GM12878 (cell line): Measurements from ENCODE around the gene SHISA6. TPM values are rescaled to one million over a fixed set of nuclear protein-coding genes. Genes with fewer than 3 reads are reported as not detected.

ENCODE experiments used
- ATAC-seq: fragments of 200-7000 bp; cut with Tn5 transposase; 3 replicates; pipeline ENCODE4 v1.9.1; 2020; ENCODE audit warnings: mild to moderate bottlenecking, moderate library complexity
- BruUV-seq: library from RNA; stranded (reverse); fragments of 400-500 nt; replicated peaks from 2 replicates; lab custom pipeline; 2021; lab: Mats Ljungman, UMichigan
- CTCF ChIA-PET: fragments of 300-600 bp; sonication (Branson Sonifier 250); formaldehyde crosslinking; extraction: SDS; loops from one replicate; lab custom pipeline; 2021; ENCODE audit warnings: inconsistent platforms; lab: Yijun Ruan, JAX
- POLR2A ChIA-PET: fragments of 350-600 bp; formaldehyde crosslinking; extraction: SDS; loops from one replicate; lab custom pipeline; 2021; ENCODE audit warnings: inconsistent platforms; lab: Charles Lee
- RAD21 ChIA-PET: fragments of 300-600 bp; sonication (Branson Sonifier 250); formaldehyde crosslinking; loops from one replicate; lab custom pipeline; 2023; ENCODE audit warnings: antibody characterized with exemption; ENCODE audit not compliant: unreplicated experiment; lab: Charles Lee
- SMC1A ChIA-PET: fragments of 300-600 bp; sonication (Branson Sonifier 250); formaldehyde crosslinking; loops from one replicate; lab custom pipeline; 2023; ENCODE audit not compliant: unreplicated experiment, uncharacterized antibody; lab: Charles Lee
- DNase-seq: peaks from one replicate; pipeline ENCODE4 v3.0.0-alpha.2; 2011; ENCODE audit warnings: low read depth, low spot score
- FAIRE-seq: peaks from 3 replicates; lab custom pipeline; 2011; peaks lifted over from hg19 to GRCh38; lab: Jason Lieb, UNC
- H2AFZ ChIP-seq: 2 replicates; pipeline ENCODE4 v1.6.0; 2011; ENCODE audit warnings: low read depth, low read length, control low read depth; ENCODE audit not compliant: control insufficient read depth
- H3K27ac ChIP-seq: 2 replicates; pipeline ENCODE4 v1.5.1; 2011; ENCODE audit warnings: control low read depth; ENCODE audit not compliant: control insufficient read depth, insufficient read depth
- H3K27me3 ChIP-seq, 2 experiments: replicated peaks in 1 of 2; 2 replicates each; pipeline versions ENCODE4 v1.6.0 to v1.6.1; 2011; ENCODE audit warnings: low read length in 1 of 2; ENCODE audit not compliant: control insufficient read depth in 2 of 2, insufficient read depth in 2 of 2
- H3K36me3 ChIP-seq, 2 experiments: 2 replicates each; pipeline ENCODE4 v1.5.1; 2011; ENCODE audit warnings: low read length in 1 of 2; ENCODE audit not compliant: control insufficient read depth in 2 of 2, insufficient read depth in 2 of 2
- H3K4me1 ChIP-seq: 2 replicates; pipeline ENCODE4 v1.6.1; 2011; ENCODE audit warnings: mild to moderate bottlenecking, low read length, moderate library complexity, mixed read lengths; ENCODE audit not compliant: control insufficient read depth, insufficient read depth
- H3K4me2 ChIP-seq: 2 replicates; pipeline ENCODE4 v1.6.0; 2011; ENCODE audit warnings: control low read depth; ENCODE audit not compliant: control insufficient read depth, insufficient read depth
- H3K4me3 ChIP-seq: fragments of 200-600 bp; sonication (generic); 2 replicates; pipeline ENCODE4 v1.5.1; 2016
- H3K79me2 ChIP-seq: 2 replicates; pipeline ENCODE4 v1.6.0; 2011; ENCODE audit warnings: low read length; ENCODE audit not compliant: control insufficient read depth, insufficient read depth
- H3K9ac ChIP-seq: 2 replicates; pipeline ENCODE4 v1.8.0; 2011; ENCODE audit warnings: low read length, control low read depth, mixed read lengths; ENCODE audit not compliant: control insufficient read depth, insufficient read depth
- H3K9me3 ChIP-seq: replicated peaks from 3 replicates; pipeline ENCODE4 v1.5.1; 2011; ENCODE audit warnings: mild to moderate bottlenecking, low read length; ENCODE audit not compliant: control insufficient read depth, insufficient read depth
- H4K20me1 ChIP-seq: 2 replicates; pipeline ENCODE4 v1.6.0; 2011; ENCODE audit not compliant: control insufficient read depth, insufficient read depth
- CBFB ChIP-seq: IDR thresholded peaks from 2 replicates; pipeline ENCODE4 v1.6.1; 2016; ENCODE audit warnings: antibody characterized with exemption, low read depth
- CEBPB ChIP-seq, 2 experiments: fragments of 150-350 bp in 1 of 2; IDR thresholded peaks; 2 replicates each; pipeline ENCODE4 v1.6.1; 2012 to 2014; ENCODE audit warnings: low read depth in 2 of 2, low read length in 2 of 2, borderline replicate concordance in 1 of 2, inconsistent platforms in 1 of 2
- FOXM1 ChIP-seq: IDR thresholded peaks from 2 replicates; pipeline ENCODE4 v1.6.1; 2012; ENCODE audit warnings: low read depth, mild to moderate bottlenecking, inconsistent platforms, low read length, moderate library complexity
- HDAC2 ChIP-seq: fragments of 200-600 bp; sonication (generic); IDR thresholded peaks from 2 replicates; pipeline ENCODE4 v1.6.1; 2017
- IKZF1 ChIP-seq: fragments of 450-650 bp; conservative IDR thresholded peaks from 2 replicates; pipeline ENCODE4 v1.6.1; 2017; ENCODE audit warnings: antibody characterized with exemption, mild to moderate bottlenecking
- KDM1A ChIP-seq: fragments of 200-600 bp; sonication (generic); IDR thresholded peaks from 2 replicates; pipeline ENCODE4 v1.6.1; 2016; ENCODE audit warnings: borderline replicate concordance
- NR2C1 ChIP-seq: fragments of 450-650 bp; IDR thresholded peaks from 2 replicates; pipeline ENCODE4 v1.6.1; 2017; ENCODE audit warnings: antibody characterized with exemption, mild to moderate bottlenecking, moderate library complexity
- POLR2AphosphoS2 ChIP-seq: IDR thresholded peaks from 2 replicates; pipeline ENCODE4 v1.6.1; 2011; ENCODE audit warnings: low read depth, mild to moderate bottlenecking, low read length, improper control_type of control experiment, moderate library complexity
- YBX1 ChIP-seq: fragments of 450-650 bp; IDR thresholded peaks from 2 replicates; pipeline ENCODE4 v1.6.1; 2016; ENCODE audit warnings: antibody characterized with exemption
- WGBS: methylation state at CpG from one replicate; pipeline ENCODE4 v1.1.6; 2016; ENCODE audit warnings: low lambda C conversion rate; ENCODE audit not compliant: insufficient replicate concordance, insufficient coverage; ENCODE audit errors: missing lambda C conversion rate; 5-methylcytosine and 5-hydroxymethylcytosine counted together
- in situ Hi-C: fragments of 300-500 bp; cut with MboI; formaldehyde crosslinking; loops from 9 replicates; pipeline ENCODE4 v1.14.3; 2018; ENCODE audit warnings: mixed read lengths
- intact Hi-C: fragments of 100-400 bp; cut with micrococcal nuclease; formaldehyde crosslinking; loops from one replicate; pipeline ENCODE4 v1.14.2; 2022; ENCODE audit not compliant: unreplicated experiment
- polyA plus RNA-seq, 11 experiments: library from polyadenylated mRNA; depleted of rRNA in 4 of 11; unstranded in 6 of 11; stranded (reverse) in 5 of 11; fragments of >200 nt; fragmentation: Nextera tagmentation in 4 of 11; fragmentation: Illumina TruSeq in 1 of 11; extraction: Ambion mirVana in 4 of 11; extraction: Trizol in 1 of 11; gene quantifications; 1 replicate in 1 of 11; 2 replicates in 10 of 11; pipeline versions ENCODE4 v1.2.1 to v1.2.3, GENCODE V29; 2011 to 2016; ENCODE audit warnings: inconsistent platforms in 2 of 11, missing spikeins in 2 of 11, low read depth in 1 of 11
- total RNA-seq, 4 experiments: library from RNA; depleted of rRNA in 3 of 4; stranded (reverse); fragments of >200 nt in 3 of 4; fragmentation: Illumina TruSeq in 1 of 4; extraction: Trizol in 1 of 4; gene quantifications; 2 replicates each; pipeline versions ENCODE4 v1.2.1 to v1.2.3, GENCODE V29; 2013 to 2021
- TF ChIP-seq, protein P1 (sequence below): fragments of 450-650 bp; IDR thresholded peaks from 2 replicates; pipeline ENCODE4 v1.6.1; 2017; ENCODE audit warnings: antibody characterized with exemption, mild to moderate bottlenecking, moderate library complexity

The SHISA6 gene
- total and polyA plus RNA-seq, 10 of the 15 experiments (the other 5 are each of a cell fraction or from before 2014, with no cell fraction given) = not detected

DNA sequence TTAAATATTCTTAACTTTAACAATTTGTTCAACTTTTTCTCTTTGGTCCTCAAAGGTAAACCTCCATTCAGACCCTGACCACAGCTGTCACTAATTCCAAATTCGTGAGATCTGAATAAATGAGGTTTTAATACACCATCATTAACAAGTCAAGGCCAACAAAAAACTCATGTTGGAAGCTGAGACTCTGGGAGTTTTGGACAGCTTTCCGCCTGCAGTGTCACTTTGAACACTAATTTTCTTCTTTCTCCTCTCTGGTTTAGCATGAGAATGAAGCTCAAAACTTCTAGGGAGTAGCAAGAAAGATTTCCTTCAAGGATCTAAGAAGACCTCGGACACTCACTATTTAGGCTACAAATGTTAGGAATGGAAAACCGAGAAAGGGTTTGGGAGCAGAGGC is 324.6 kb downstream of the SHISA6 start:
- in situ Hi-C loops (no loop called here), intact Hi-C loops (no loop called here)
- no peak overlapping the region for H3K4me3 ChIP-seq
- H3K79me2 ChIP-seq = no peaks in the 10 kb centered on the region
- ATAC-seq (no peak), DNase-seq (no peak), FAIRE-seq (no peak)
- POLR2A ChIA-PET = no interaction called here
- no peak overlapping the region for H3K4me2 ChIP-seq
- H2AFZ ChIP-seq = no peak overlapping the region
- no TSS peak for BruUV-seq
- no peaks in the 10 kb centered on the region; the same call in 2 of the 3 replicates for H3K9me3 ChIP-seq
- RAD21 ChIA-PET = no interaction called here
- TF ChIP-seq POLR2AphosphoS2 (no peak), CBFB (no peak), FOXM1 (no peak), KDM1A (no peak), YBX1 (no peak), IKZF1 (no peak), NR2C1 (no peak), CEBPB (IDR thresholded peaks at IDR 0.05; ENCODE audit: borderline replicate concordance in 1 of 2, low read depth in 2 of 2, low read length in 2 of 2) (no peak), HDAC2 (no peak)
- TF ChIP-seq, protein P1, sequence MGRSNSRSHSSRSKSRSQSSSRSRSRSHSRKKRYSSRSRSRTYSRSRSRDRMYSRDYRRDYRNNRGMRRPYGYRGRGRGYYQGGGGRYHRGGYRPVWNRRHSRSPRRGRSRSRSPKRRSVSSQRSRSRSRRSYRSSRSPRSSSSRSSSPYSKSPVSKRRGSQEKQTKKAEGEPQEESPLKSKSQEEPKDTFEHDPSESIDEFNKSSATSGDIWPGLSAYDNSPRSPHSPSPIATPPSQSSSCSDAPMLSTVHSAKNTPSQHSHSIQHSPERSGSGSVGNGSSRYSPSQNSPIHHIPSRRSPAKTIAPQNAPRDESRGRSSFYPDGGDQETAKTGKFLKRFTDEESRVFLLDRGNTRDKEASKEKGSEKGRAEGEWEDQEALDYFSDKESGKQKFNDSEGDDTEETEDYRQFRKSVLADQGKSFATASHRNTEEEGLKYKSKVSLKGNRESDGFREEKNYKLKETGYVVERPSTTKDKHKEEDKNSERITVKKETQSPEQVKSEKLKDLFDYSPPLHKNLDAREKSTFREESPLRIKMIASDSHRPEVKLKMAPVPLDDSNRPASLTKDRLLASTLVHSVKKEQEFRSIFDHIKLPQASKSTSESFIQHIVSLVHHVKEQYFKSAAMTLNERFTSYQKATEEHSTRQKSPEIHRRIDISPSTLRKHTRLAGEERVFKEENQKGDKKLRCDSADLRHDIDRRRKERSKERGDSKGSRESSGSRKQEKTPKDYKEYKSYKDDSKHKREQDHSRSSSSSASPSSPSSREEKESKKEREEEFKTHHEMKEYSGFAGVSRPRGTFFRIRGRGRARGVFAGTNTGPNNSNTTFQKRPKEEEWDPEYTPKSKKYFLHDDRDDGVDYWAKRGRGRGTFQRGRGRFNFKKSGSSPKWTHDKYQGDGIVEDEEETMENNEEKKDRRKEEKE = no peak
- CTCF ChIA-PET = no interaction called here
- H3K36me3 ChIP-seq = no peaks in the 10 kb centered on the region
- H3K27me3 ChIP-seq = no peaks in the 10 kb centered on the region
- no peaks in the 10 kb centered on the region for H3K4me1 ChIP-seq
- H4K20me1 ChIP-seq = no peaks in the 10 kb centered on the region
- SMC1A ChIA-PET = no interaction called here
- H3K9ac ChIP-seq = no peak overlapping the region
- 0% methylated on average over 4 of the region's 4 CpGs for WGBS
- H3K27ac ChIP-seq = no peak overlapping the region
